HepG2 (cell line): ENCODE data around the gene PMVK. TPM values are rescaled to one million over a fixed set of nuclear protein-coding genes. Genes with fewer than 3 reads are reported as not detected.

Source experiments
- BCLAF1 ChIP-seq: fragments of 450-650 bp; IDR thresholded peaks from 2 replicates; pipeline ENCODE4 v1.6.1; 2017; ENCODE audit warnings: mild to moderate bottlenecking
- HIVEP1 ChIP-seq: sonication (generic); formaldehyde crosslinking; IDR thresholded peaks from 2 replicates; pipeline ENCODE4 v1.4.0; 2020; ENCODE audit warnings: mild to moderate bottlenecking, missing genetic modification reagents
- MATR3 ChIP-seq: sonication (generic); formaldehyde crosslinking; IDR thresholded peaks from 2 replicates; pipeline ENCODE4 v1.4.0; 2020; ENCODE audit warnings: missing genetic modification reagents
- MXD3 ChIP-seq: IDR thresholded peaks from 2 replicates; pipeline ENCODE4 v1.6.1; 2016; ENCODE audit warnings: mild to moderate bottlenecking, missing biosample characterization, missing genetic modification reagents
- MYPOP ChIP-seq: sonication (generic); formaldehyde crosslinking; IDR thresholded peaks from 2 replicates; pipeline ENCODE4 v1.8.1; 2023; ENCODE audit warnings: mild to moderate bottlenecking, moderate library complexity, missing genetic modification reagents
- POLR2AphosphoS2 ChIP-seq: IDR thresholded peaks from 2 replicates; pipeline ENCODE4 v1.6.1; 2011; ENCODE audit warnings: low read depth, low read length, improper control_type of control experiment
- RORA ChIP-seq: sonication (generic); formaldehyde crosslinking; IDR thresholded peaks from 2 replicates; pipeline ENCODE4 v1.5.0; 2020; ENCODE audit warnings: mild to moderate bottlenecking, missing genetic modification reagents, moderate library complexity
- SMARCC2 ChIP-seq: fragments of 450-650 bp; IDR thresholded peaks from 2 replicates; pipeline ENCODE4 v1.6.1; 2017; ENCODE audit warnings: antibody characterized with exemption, mild to moderate bottlenecking
- TBP ChIP-seq: sonication (generic); formaldehyde crosslinking; IDR thresholded peaks from 2 replicates; pipeline ENCODE4 v1.5.0; 2020; ENCODE audit warnings: missing genetic modification reagents
- ZNF326 ChIP-seq: sonication (generic); formaldehyde crosslinking; IDR thresholded peaks from 2 replicates; pipeline ENCODE4 v1.4.0; 2020; ENCODE audit warnings: missing genetic modification reagents, borderline replicate concordance
- ZNF431 ChIP-seq: sonication (generic); formaldehyde crosslinking; IDR thresholded peaks from 2 replicates; pipeline ENCODE4 v1.9.0; 2022; ENCODE audit warnings: missing genetic modification reagents, low read depth, mild to moderate bottlenecking, borderline replicate concordance
- ZNF460 ChIP-seq: sonication (generic); formaldehyde crosslinking; IDR thresholded peaks from 2 replicates; pipeline ENCODE4 v1.5.1; 2020; ENCODE audit warnings: missing genetic modification reagents, mild to moderate bottlenecking, borderline replicate concordance
- ZNF646 ChIP-seq: sonication (generic); formaldehyde crosslinking; IDR thresholded peaks from 2 replicates; pipeline ENCODE4 v1.9.0; 2021; ENCODE audit warnings: mild to moderate bottlenecking, missing genetic modification reagents
- ZNF790 ChIP-seq: sonication (generic); formaldehyde crosslinking; IDR thresholded peaks from 2 replicates; pipeline ENCODE4 v1.8.0; 2022; ENCODE audit warnings: missing genetic modification reagents, mild to moderate bottlenecking, borderline replicate concordance
- polyA plus RNA-seq, 8 experiments: library from polyadenylated mRNA; depleted of rRNA in 3 of 8; stranded (reverse) in 7 of 8; unstranded in 1 of 8; fragments of >200 nt; fragmentation: Illumina TruSeq in 4 of 8; extraction: Trizol in 4 of 8; gene quantifications; 2 replicates each; pipeline versions ENCODE4 v1.2.1 to v1.2.3, GENCODE V29; 2011 to 2016; ENCODE audit warnings: low read depth in 4 of 8, missing spikeins in 1 of 8, mixed read lengths in 1 of 8; ENCODE audit not compliant: insufficient read depth in 1 of 8
- total RNA-seq, 5 experiments: library from RNA; depleted of rRNA; stranded (reverse); fragments of >200 nt; fragmentation: Illumina TruSeq; extraction: Trizol; gene quantifications; 2 replicates each; pipeline ENCODE4 v1.2.3, GENCODE V29; 2016; ENCODE audit warnings: low read depth in 1 of 5
- TF ChIP-seq, protein P1 (sequence below): sonication (generic); formaldehyde crosslinking; IDR thresholded peaks from 2 replicates; pipeline ENCODE4 v1.5.0; 2020; ENCODE audit warnings: missing genetic modification reagents

The PMVK gene
- total and polyA plus RNA-seq, 2 of the 13 experiments (the other 11 are each of a cell fraction or from before 2014, with no cell fraction given) = 3.9 to 12.6 TPM

DNA sequence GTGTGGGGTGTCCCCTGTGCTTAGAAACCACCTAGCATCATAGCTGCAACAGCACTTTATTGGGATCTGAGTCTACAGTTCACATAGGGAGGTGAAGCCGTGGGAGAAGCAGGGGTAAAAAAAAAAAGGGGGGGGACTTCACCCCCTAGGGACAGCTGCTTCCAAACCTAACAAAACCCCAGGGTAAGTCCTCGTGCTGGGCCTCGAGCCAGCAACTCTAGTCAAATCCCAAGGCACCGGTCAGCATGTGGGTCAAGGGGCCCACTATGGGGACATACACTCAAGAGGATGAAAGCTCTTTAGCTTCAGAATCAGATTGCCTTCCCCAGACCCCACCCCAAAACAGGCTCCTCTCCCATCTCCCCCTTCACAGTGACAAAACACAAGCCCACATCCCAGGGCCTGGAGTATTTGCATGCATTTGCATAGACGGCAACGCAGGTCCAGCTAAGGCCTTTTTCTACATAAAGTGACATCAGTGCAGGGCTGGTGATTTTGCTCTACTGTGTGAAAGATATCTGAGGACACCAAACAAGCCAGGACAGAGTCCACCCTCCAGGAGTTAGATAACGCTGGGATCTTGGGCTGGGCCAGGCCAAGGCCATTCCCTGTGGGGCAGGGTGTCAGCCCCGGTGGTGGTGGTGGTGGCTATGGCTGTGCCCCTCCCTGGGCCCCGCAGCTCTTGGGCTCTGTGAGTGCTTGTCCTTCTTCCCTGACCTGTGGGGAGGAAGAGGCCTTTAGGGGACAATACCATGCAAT, 8.1 kb upstream of the PMVK start (continued):
- no peak; the same call in 1 of the 2 replicates for TF ChIP-seq MYPOP (CRISPR knock-in tag)
- no peak for TF ChIP-seq TBP (CRISPR knock-in tag)
- TF ChIP-seq, protein P1, sequence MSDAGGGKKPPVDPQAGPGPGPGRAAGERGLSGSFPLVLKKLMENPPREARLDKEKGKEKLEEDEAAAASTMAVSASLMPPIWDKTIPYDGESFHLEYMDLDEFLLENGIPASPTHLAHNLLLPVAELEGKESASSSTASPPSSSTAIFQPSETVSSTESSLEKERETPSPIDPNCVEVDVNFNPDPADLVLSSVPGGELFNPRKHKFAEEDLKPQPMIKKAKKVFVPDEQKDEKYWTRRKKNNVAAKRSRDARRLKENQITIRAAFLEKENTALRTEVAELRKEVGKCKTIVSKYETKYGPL (CRISPR knock-in tag) = peak; percentile 83; the same call in 1 of the 2 replicates
- TF ChIP-seq MXD3 = no peak
- TF ChIP-seq ZNF431 = no peak
- TF ChIP-seq SMARCC2 = no peak
- TF ChIP-seq ZNF326 (CRISPR knock-in tag) = no peak
- TF ChIP-seq HIVEP1 (CRISPR knock-in tag) = no peak
- TF ChIP-seq ZNF646 (CRISPR knock-in tag) = no peak
- TF ChIP-seq BCLAF1 = no peak
- no peak for TF ChIP-seq POLR2AphosphoS2
- TF ChIP-seq ZNF460 = no peak; the same call in 1 of the 2 replicates
- no peak; the same call in 1 of the 2 replicates for TF ChIP-seq ZNF790 (CRISPR knock-in tag)
- no peak for TF ChIP-seq MATR3 (CRISPR knock-in tag)
- no peak for TF ChIP-seq RORA (CRISPR knock-in tag)
